ENCODE results near the gene NUDC. TPM values are rescaled to one million over a fixed set of nuclear protein-coding genes. Genes with fewer than 3 reads are reported as not detected.

Gene NUDC
- total and polyA plus RNA-seq, 2 of the 13 experiments (the other 11 are each of a cell fraction or from before 2014, with no cell fraction given), result 34.7 to 104 TPM

GRCh38 chr1:26938004-26938658, 16.6 kb downstream of the NUDC start (continued):
- no peak for TF ChIP-seq BHLHE40 (IDR thresholded peaks at IDR 0.05; ENCODE audit: low read length)
- no peak for TF ChIP-seq PRMT3 (CRISPR knock-in tag; IDR thresholded peaks at IDR 0.05; ENCODE audit: borderline replicate concordance, low read depth)
- 0 out of 2 replicates have a peak, but pooled peaks have one; percentile 76 for TF ChIP-seq MAF1 (CRISPR knock-in tag; IDR thresholded peaks at IDR 0.05; ENCODE audit: borderline replicate concordance)
- TF ChIP-seq TMF1 (CRISPR knock-in tag; IDR thresholded peaks at IDR 0.05; ENCODE audit: low read depth), result no peak
- peak; percentile 70; the same call in 1 of the 2 replicates for TF ChIP-seq ZNF878 (CRISPR knock-in tag; IDR thresholded peaks at IDR 0.05)
- TF ChIP-seq SNAPC2 (CRISPR knock-in tag; IDR thresholded peaks at IDR 0.05), result peak; percentile 67; the same call in 1 of the 2 replicates
- TF ChIP-seq, protein P1, sequence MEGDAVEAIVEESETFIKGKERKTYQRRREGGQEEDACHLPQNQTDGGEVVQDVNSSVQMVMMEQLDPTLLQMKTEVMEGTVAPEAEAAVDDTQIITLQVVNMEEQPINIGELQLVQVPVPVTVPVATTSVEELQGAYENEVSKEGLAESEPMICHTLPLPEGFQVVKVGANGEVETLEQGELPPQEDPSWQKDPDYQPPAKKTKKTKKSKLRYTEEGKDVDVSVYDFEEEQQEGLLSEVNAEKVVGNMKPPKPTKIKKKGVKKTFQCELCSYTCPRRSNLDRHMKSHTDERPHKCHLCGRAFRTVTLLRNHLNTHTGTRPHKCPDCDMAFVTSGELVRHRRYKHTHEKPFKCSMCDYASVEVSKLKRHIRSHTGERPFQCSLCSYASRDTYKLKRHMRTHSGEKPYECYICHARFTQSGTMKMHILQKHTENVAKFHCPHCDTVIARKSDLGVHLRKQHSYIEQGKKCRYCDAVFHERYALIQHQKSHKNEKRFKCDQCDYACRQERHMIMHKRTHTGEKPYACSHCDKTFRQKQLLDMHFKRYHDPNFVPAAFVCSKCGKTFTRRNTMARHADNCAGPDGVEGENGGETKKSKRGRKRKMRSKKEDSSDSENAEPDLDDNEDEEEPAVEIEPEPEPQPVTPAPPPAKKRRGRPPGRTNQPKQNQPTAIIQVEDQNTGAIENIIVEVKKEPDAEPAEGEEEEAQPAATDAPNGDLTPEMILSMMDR (CRISPR knock-in tag; IDR thresholded peaks at IDR 0.05), result peak; percentile 48
- 0 out of 2 replicates have a peak, but pooled peaks have one; percentile 81 for TF ChIP-seq MED13 (CRISPR knock-in tag; IDR thresholded peaks at IDR 0.05)
- TF ChIP-seq PAWR (CRISPR knock-in tag; IDR thresholded peaks at IDR 0.05; ENCODE audit: borderline replicate concordance), result no peak
- peak; percentile 42; the same call in 1 of the 2 replicates for TF ChIP-seq ZNF274 (CRISPR knock-in tag; IDR thresholded peaks at IDR 0.05)
- TF ChIP-seq DRAP1 (CRISPR knock-in tag; IDR thresholded peaks at IDR 0.05), result peak; percentile 57
- no peak for TF ChIP-seq ZNF234 (CRISPR knock-in tag; conservative IDR thresholded peaks at IDR 0.05)
- TF ChIP-seq KAT7 (CRISPR knock-in tag; IDR thresholded peaks at IDR 0.05; ENCODE audit: borderline replicate concordance), result no peak
- peak; percentile 76; the same call in 1 of the 2 replicates for TF ChIP-seq HMG20A (CRISPR knock-in tag; IDR thresholded peaks at IDR 0.05; ENCODE audit: borderline replicate concordance)
- TF ChIP-seq HMG20B (CRISPR knock-in tag; conservative IDR thresholded peaks at IDR 0.05), result peak; percentile 89; the same call in 1 of the 2 replicates
- peak; percentile 31; the same call in 1 of the 2 replicates for TF ChIP-seq SIN3A (IDR thresholded peaks at IDR 0.05; ENCODE audit: borderline replicate concordance, low read depth, low read length)
- no peak for TF ChIP-seq ZNF253 (CRISPR knock-in tag; IDR thresholded peaks at IDR 0.05; ENCODE audit: borderline replicate concordance)
- TF ChIP-seq ZNF17 (CRISPR knock-in tag; IDR thresholded peaks at IDR 0.05), result no peak
- 0 out of 2 replicates have a peak, but pooled peaks have one; percentile 11 for TF ChIP-seq FOXP1 (IDR thresholded peaks at IDR 0.05)
- peak; percentile 47; the same call in 1 of the 2 replicates for TF ChIP-seq FOXP1 (CRISPR knock-in tag; IDR thresholded peaks at IDR 0.05)
- no peak for TF ChIP-seq PCBP2 (optimal IDR thresholded peaks at IDR 0.05; ENCODE audit: low read depth, low read length, poor library complexity, severe bottlenecking)
- TF ChIP-seq THAP9 (CRISPR knock-in tag; IDR thresholded peaks at IDR 0.05; ENCODE audit: borderline replicate concordance), result peak; percentile 49; the same call in 1 of the 2 replicates
- peak; percentile 61; the same call in 1 of the 2 replicates for TF ChIP-seq HOXA5 (CRISPR knock-in tag; IDR thresholded peaks at IDR 0.05)
- TF ChIP-seq MIER3 (CRISPR knock-in tag; IDR thresholded peaks at IDR 0.05; ENCODE audit: borderline replicate concordance), result peak; percentile 53; the same call in 1 of the 2 replicates
- no peak for TF ChIP-seq ZNF616 (CRISPR knock-in tag; IDR thresholded peaks at IDR 0.05; ENCODE audit: low read depth)
- TF ChIP-seq, protein P2, sequence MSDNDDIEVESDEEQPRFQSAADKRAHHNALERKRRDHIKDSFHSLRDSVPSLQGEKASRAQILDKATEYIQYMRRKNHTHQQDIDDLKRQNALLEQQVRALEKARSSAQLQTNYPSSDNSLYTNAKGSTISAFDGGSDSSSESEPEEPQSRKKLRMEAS (IDR thresholded peaks at IDR 0.05), result peak; percentile 40

All from HepG2 (cell line).